GM18873 (cell line): Measurements from ENCODE around the gene MYMK.

ENCODE experiments used
- ATAC-seq: cut with Tn5 transposase; IDR thresholded peaks from one replicate; pipeline ENCODE4 v1.9.1; 2021; ENCODE audit warnings: mild to moderate bottlenecking, moderate library complexity, moderate number of reproducible peaks; ENCODE audit not compliant: unreplicated experiment, low FRiP score

Gene MYMK

GRCh38 chr9:133507246-133507965, 17.4 kb downstream of the MYMK start:
- no peak for ATAC-seq

- ATAC-seq: no peak
These were observed 18.1 kb downstream of the MYMK start for GRCh38 chr9:133506653-133507038.

GRCh38 chr9:133505901-133506652, 18.7 kb downstream of the MYMK start:
- ATAC-seq: no peak

GRCh38 chr9:133505186-133505830, 19.5 kb downstream of the MYMK start:
- ATAC-seq: no peak

- no peak for ATAC-seq
These were observed 22.6 kb downstream of the MYMK start for GRCh38 chr9:133502112-133502511.

- ATAC-seq: no peak
These were observed 24.9 kb downstream of the MYMK start for GRCh38 chr9:133499892-133500270.

- no peak for ATAC-seq
These were observed 25.4 kb downstream of the MYMK start for GRCh38 chr9:133499132-133499891.

- no peak for ATAC-seq
These were observed 27.6 kb downstream of the MYMK start for GRCh38 chr9:133496861-133497842.

GRCh38 chr9:133495327-133496293, 29.1 kb downstream of the MYMK start:
- no peak for ATAC-seq

- no peak for ATAC-seq
These were observed 30.0 kb downstream of the MYMK start for GRCh38 chr9:133494636-133495326.

- no peak for ATAC-seq
These were observed 30.8 kb downstream of the MYMK start for GRCh38 chr9:133493845-133494540.

GRCh38 chr9:133493428-133493827, 31.3 kb downstream of the MYMK start:
- ATAC-seq: no peak

- ATAC-seq: no peak
These were observed 32.4 kb downstream of the MYMK start for GRCh38 chr9:133492061-133493021.

- ATAC-seq: no peak
These were observed 33.2 kb downstream of the MYMK start for GRCh38 chr9:133491656-133491925.

- ATAC-seq: no peak
These were observed 33.7 kb downstream of the MYMK start for GRCh38 chr9:133490865-133491655.

GRCh38 chr9:133490201-133490681, 34.5 kb downstream of the MYMK start:
- no peak for ATAC-seq
